Measurements from ENCODE around the gene SIK3. TPM values are rescaled to one million over a fixed set of nuclear protein-coding genes. Genes with fewer than 3 reads are reported as not detected.

The SIK3 gene
- total RNA-seq, 2 donors from 2014 or later: 26.2 to 77.6 TPM

DNA sequence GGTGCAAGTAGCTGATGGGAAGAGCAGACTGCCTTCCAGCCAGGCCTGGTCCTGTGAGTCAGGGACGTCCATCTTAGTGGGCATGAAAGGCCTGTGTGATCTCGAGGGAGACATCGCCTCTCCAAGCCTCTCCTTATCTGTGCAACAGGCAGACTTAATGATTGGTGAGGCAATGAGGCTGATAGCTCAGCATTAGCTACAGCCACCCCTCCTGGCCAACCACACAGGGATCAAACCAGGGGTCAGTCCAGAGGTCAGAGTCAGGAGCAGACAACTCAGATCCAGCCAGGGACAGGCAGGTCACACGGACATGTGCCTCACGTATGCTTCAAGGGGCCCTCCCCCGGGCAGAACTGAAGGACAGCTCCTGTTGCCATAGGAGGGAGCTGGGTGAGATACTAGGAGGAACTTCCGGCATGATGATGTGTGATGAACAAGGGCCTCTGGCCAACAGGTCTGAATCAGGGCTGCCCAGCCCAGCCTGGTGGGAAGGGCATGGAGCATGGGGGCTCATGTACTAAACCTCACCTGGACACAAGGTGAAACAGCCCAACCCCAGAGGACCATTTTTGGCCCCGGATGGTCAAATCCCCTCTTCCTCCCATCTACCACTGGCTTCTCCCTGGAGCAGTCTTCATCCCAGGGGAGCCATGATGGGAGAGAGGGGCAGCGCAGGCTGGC lies 271.3 kb downstream of the SIK3 start:
- intact Hi-C loops (cut with DNase I): no loop called here
- 77% methylated on average over 9 of the region's 9 CpGs for WGBS
- Histone ChIP-seq H3K36me3 (no peaks in the 10 kb centered on the region), H3K4me3 (no peak overlapping the region), H3K27me3 (replicated peaks; ENCODE audit: insufficient read depth) (no peaks in the 10 kb centered on the region), H3K9me3 (no peaks in the 10 kb centered on the region), H3K4me1 (replicated peaks) (no peaks in the 10 kb centered on the region), H3K27ac (no peak overlapping the region)
- no peak for DNase-seq (ENCODE audit: low spot score)
- TF ChIP-seq CTCF (IDR thresholded peaks at IDR 0.05) (no peak), POLR2A (IDR thresholded peaks at IDR 0.05) (no peak), POLR2AphosphoS5 (IDR thresholded peaks at IDR 0.05) (no peak)

DNA sequence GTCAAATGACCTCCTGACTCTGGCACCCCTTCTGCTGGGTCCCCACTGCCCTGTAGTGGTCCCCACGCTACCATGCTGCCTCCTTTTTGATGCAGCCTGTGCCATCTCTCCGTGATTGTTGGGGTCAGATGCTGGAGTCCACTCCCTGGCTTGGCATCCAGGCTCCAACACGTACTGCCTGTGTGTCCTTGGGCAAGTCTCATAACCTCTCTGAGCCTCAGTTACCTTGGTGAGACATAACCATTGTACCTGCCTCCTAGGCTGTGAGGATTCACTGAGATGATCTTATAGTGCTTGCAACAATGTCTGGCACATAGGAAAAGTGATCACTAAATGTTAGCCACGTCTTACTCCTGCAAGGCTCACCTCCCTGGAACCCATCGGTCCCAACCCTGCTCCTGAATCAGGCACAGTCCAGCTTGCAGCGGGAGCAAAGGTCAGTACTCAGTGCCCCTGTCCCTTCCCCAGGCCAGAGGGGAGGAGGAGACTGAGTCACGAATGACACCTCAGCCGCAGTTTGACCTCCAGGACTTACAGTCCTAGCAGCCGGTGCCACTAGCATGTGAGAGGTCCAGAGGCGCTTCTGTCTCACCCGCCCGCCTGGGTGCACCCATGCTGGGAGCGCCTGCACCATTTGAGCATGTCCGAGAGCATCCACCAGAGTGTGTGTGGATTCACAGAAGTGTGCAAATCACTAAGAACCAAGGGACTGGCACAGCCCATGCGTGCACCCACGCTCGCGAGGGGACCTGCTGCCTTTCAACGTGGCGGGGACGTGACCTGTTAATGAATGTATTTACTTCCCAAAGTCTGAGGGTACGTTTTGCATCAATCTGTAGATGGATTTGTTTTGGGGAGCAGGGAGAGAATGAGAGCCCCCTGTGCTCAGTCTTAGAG lies 272.1 kb downstream of the SIK3 start:
- intact Hi-C loops (cut with DNase I): no loop called here
- no peaks in the 10 kb centered on the region for H3K27me3 ChIP-seq (replicated peaks; ENCODE audit: insufficient read depth)
- no peak overlapping the region for H3K27ac ChIP-seq
- TF ChIP-seq POLR2AphosphoS5 (IDR thresholded peaks at IDR 0.05) (no peak), POLR2A (IDR thresholded peaks at IDR 0.05) (no peak), CTCF (IDR thresholded peaks at IDR 0.05) (no peak)
- H3K9me3 ChIP-seq: no peaks in the 10 kb centered on the region
- no peaks in the 10 kb centered on the region for H3K36me3 ChIP-seq
- WGBS: 74% methylated on average over 22 of the region's 22 CpGs
- no peak for DNase-seq (ENCODE audit: low spot score)
- no peak overlapping the region for H3K4me3 ChIP-seq
- H3K4me1 ChIP-seq (replicated peaks): no peaks in the 10 kb centered on the region

DNA sequence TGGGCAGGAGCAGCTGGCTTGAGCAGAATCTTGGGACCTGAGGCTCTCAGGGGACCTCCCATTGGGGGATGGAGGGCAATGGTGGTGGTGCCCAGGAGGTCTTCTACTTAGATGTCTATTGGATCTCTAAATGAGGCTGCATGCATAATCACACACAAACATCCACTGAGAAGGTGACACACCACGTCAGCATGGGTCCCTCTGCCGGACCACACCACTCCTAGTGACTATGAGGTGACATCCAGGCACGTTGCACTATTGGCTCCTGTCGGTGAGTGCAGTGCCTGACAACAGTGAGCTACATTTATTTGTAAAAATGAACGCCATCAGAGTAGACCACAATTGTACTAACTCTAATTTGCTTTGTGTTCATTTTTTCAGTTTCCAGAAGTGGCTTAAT lies 272.8 kb downstream of the SIK3 start:
- intact Hi-C loops (cut with DNase I): no loop called here
- H3K36me3 ChIP-seq: no peaks in the 10 kb centered on the region
- no peak overlapping the region for H3K4me3 ChIP-seq
- DNase-seq (ENCODE audit: low spot score): no peak
- 74% methylated on average over 5 of the region's 5 CpGs for WGBS
- no peaks in the 10 kb centered on the region for H3K9me3 ChIP-seq
- H3K4me1 ChIP-seq (replicated peaks): no peaks in the 10 kb centered on the region
- TF ChIP-seq CTCF (IDR thresholded peaks at IDR 0.05) (no peak), POLR2A (IDR thresholded peaks at IDR 0.05) (no peak), POLR2AphosphoS5 (IDR thresholded peaks at IDR 0.05) (no peak)
- H3K27me3 ChIP-seq (replicated peaks; ENCODE audit: insufficient read depth): no peaks in the 10 kb centered on the region
- H3K27ac ChIP-seq: no peak overlapping the region

- 80% methylated on average over 16 of the region's 16 CpGs for WGBS
- intact Hi-C loops (cut with DNase I): no loop called here
- H3K27me3 ChIP-seq (replicated peaks; ENCODE audit: insufficient read depth): no peaks in the 10 kb centered on the region
Observed at GRCh38 chr11:116823031-116823843, 275.0 kb downstream of the SIK3 start, which contains the start of gene APOA4. Gene APOA4, minus strand, starts transcription at chr11:116823304. Its CDS starts 113 bp downstream, at chr11:116823191.

More at GRCh38 chr11:116823031-116823843, 275.0 kb downstream of the SIK3 start, which contains the start of gene APOA4:
- no peak for DNase-seq (ENCODE audit: low spot score)
- Histone ChIP-seq H3K4me3 (no peak within 1 kb of the TSS), H3K4me1 (replicated peaks) (no peaks in the 10 kb centered on the region), H3K36me3 (no peaks in the 10 kb centered on the region), H3K27ac (no peak within 1 kb of the TSS), H3K9me3 (no peaks in the 10 kb centered on the region)
- TF ChIP-seq POLR2AphosphoS5 (IDR thresholded peaks at IDR 0.05) (no peak), CTCF (IDR thresholded peaks at IDR 0.05) (no peak), POLR2A (IDR thresholded peaks at IDR 0.05) (no peak)

Data from prostate gland (tissue), 2 donors.